Progenitor cell of endocrine pancreas (in vitro differentiated cells): Measurements from ENCODE around the gene MFSD2A. TPM values are rescaled to one million over a fixed set of nuclear protein-coding genes. Genes with fewer than 3 reads are reported as not detected.

Experiments
- DNase-seq: peaks from one replicate; pipeline ENCODE4 v3.0.0; 2021; ENCODE audit warnings: low spot score; ENCODE audit not compliant: unreplicated experiment
- H3K27ac Mint-ChIP-seq: 2 replicates; pipeline ENCODE4 v1.8.0; 2021; ENCODE audit warnings: mild to moderate bottlenecking, moderate library complexity, mixed read lengths
- H3K27me3 Mint-ChIP-seq: 2 replicates; pipeline ENCODE4 v1.8.0; 2021; ENCODE audit warnings: mixed read lengths
- H3K36me3 Mint-ChIP-seq: 2 replicates; pipeline ENCODE4 v1.8.0; 2022; ENCODE audit warnings: mixed read lengths; ENCODE audit not compliant: insufficient read depth
- H3K4me1 Mint-ChIP-seq: 2 replicates; pipeline ENCODE4 v1.8.0; 2021; ENCODE audit warnings: low read depth, mixed read lengths
- H3K4me3 Mint-ChIP-seq: 2 replicates; pipeline ENCODE4 v1.8.0; 2021; ENCODE audit warnings: low read depth, mild to moderate bottlenecking, moderate library complexity, mixed read lengths
- H3K9me3 Mint-ChIP-seq: 2 replicates; pipeline ENCODE4 v1.8.0; 2021; ENCODE audit warnings: low read depth, mixed read lengths
- total RNA-seq: library from RNA; stranded (reverse); gene quantifications from 2 replicates; pipeline ENCODE4 v1.2.1, GENCODE V29; 2021
- TF ChIP-seq, protein P1 (sequence below): fragments of 200-600 bp; sonication (generic); IDR thresholded peaks from one replicate; pipeline ENCODE4 v1.5.0; 2021; ENCODE audit warnings: antibody characterized with exemption, mild to moderate bottlenecking; ENCODE audit not compliant: unreplicated experiment

Gene MFSD2A
- total RNA-seq, 1 donor from 2014 or later = 1.8 TPM

- H3K4me3 Mint-ChIP-seq = no peak overlapping the region
- H3K9me3 Mint-ChIP-seq = peaks cover 3% of the 10 kb centered on the region
- no peaks in the 10 kb centered on the region for H3K4me1 Mint-ChIP-seq
- DNase-seq = no peak
- H3K27me3 Mint-ChIP-seq = no peaks in the 10 kb centered on the region
- no peaks in the 10 kb centered on the region for H3K36me3 Mint-ChIP-seq
- TF ChIP-seq, protein P1, sequence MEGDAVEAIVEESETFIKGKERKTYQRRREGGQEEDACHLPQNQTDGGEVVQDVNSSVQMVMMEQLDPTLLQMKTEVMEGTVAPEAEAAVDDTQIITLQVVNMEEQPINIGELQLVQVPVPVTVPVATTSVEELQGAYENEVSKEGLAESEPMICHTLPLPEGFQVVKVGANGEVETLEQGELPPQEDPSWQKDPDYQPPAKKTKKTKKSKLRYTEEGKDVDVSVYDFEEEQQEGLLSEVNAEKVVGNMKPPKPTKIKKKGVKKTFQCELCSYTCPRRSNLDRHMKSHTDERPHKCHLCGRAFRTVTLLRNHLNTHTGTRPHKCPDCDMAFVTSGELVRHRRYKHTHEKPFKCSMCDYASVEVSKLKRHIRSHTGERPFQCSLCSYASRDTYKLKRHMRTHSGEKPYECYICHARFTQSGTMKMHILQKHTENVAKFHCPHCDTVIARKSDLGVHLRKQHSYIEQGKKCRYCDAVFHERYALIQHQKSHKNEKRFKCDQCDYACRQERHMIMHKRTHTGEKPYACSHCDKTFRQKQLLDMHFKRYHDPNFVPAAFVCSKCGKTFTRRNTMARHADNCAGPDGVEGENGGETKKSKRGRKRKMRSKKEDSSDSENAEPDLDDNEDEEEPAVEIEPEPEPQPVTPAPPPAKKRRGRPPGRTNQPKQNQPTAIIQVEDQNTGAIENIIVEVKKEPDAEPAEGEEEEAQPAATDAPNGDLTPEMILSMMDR = no peak
- no peak overlapping the region for H3K27ac Mint-ChIP-seq
Measured at GRCh38 chr1:40011198-40011597, 56.3 kb downstream of the MFSD2A start.

- H3K9me3 Mint-ChIP-seq = no peaks in the 10 kb centered on the region
- H3K4me1 Mint-ChIP-seq = no peaks in the 10 kb centered on the region
- H3K27me3 Mint-ChIP-seq = no peaks in the 10 kb centered on the region
- H3K36me3 Mint-ChIP-seq = no peaks in the 10 kb centered on the region
- H3K4me3 Mint-ChIP-seq = no peak overlapping the region
- no peak overlapping the region for H3K27ac Mint-ChIP-seq
- no peak for DNase-seq
- TF ChIP-seq, protein P1 = no peak
Measured at GRCh38 chr1:40014253-40014706, 59.3 kb downstream of the MFSD2A start.

DNA sequence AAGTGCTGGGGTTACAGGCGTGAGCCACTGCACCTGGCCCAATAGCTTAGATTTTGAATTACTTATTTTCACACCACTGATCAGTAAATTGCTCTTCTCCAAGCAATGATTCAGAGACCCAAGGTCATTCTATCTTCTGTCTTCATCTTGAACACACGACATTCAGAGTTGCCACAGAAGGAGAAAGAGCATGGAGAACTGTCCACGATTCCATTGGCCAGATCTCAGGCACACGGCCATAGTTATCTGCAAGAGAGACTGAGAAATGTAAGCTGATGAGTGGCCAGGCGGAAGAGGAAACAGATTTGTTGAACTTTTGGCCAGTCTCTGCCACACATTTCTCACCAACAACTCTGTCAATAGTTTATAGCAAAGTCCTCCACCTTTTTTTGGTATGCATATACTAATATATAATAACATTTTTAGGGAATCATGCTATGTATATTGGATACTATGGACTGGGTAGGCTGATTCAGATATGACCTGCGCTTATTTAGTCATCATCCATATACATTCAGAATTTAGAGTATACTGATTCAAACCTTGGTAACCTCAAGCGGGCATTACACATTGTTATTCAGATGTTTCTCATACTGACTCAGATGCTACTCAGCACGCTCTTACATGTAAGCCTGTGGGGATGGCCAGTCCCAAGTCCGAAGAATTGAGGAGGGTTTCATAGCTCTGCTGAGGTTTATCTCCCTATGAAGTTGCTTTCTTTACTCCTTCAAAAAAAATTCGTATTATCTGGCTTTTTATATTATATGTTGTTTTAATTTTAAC, 60.1 kb downstream of the MFSD2A start:
- no peaks in the 10 kb centered on the region for H3K9me3 Mint-ChIP-seq
- no peak overlapping the region for H3K27ac Mint-ChIP-seq
- no peaks in the 10 kb centered on the region for H3K36me3 Mint-ChIP-seq
- no peaks in the 10 kb centered on the region for H3K27me3 Mint-ChIP-seq
- no peaks in the 10 kb centered on the region for H3K4me1 Mint-ChIP-seq
- TF ChIP-seq, protein P1 = no peak
- DNase-seq = no peak
- H3K4me3 Mint-ChIP-seq = no peak overlapping the region

DNA sequence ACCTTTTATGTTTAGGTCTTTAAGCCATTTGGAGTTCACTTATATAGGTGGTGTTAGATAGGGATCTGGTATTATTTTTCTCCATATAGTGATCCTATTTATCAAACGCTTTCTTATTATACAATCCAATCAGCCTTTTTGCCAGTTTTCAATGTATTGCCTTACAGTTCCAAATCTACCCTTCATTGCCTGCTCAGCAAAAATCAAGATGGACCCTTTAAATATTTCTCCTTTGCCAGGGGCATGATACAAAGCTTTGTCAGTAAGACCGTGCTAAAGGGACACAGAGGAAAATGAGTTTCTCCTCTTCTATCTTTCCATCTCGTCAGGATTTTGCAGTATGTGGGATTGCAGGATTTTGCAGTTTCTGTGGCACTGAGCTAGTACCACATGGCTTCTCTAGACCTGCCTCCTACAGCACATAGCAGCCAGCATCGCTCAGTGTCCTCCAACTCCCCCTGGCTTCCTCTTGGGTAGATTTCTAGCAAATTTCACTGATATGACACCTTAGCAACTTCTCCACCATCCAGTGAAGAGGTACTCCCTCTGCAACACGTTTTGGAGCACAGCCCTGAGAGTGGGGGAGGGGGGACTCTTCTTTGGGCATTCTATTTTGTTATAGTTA, 63.1 kb downstream of the MFSD2A start:
- H3K9me3 Mint-ChIP-seq = no peaks in the 10 kb centered on the region
- no peak for DNase-seq
- H3K27me3 Mint-ChIP-seq = no peaks in the 10 kb centered on the region
- no peaks in the 10 kb centered on the region for H3K36me3 Mint-ChIP-seq
- TF ChIP-seq, protein P1 = no peak
- H3K4me3 Mint-ChIP-seq = no peak overlapping the region
- H3K27ac Mint-ChIP-seq = no peak overlapping the region
- H3K4me1 Mint-ChIP-seq = no peaks in the 10 kb centered on the region

Other genes starting within 250 kb of the MFSD2A start
- 47.4 and 51.7 TPM in 2 replicates for gene PPIE, start 216.3 kb upstream of the MFSD2A start, total RNA-seq
- 0.38 TPM in 1 of 2 replicates, not detected in the other for gene OXCT2, start 183.8 kb upstream of the MFSD2A start, total RNA-seq
- gene BMP8B, start 166.3 kb upstream of the MFSD2A start, total RNA-seq = 0.75 and 0.91 TPM in 2 replicates
- 35.9 and 43.3 TPM in 2 replicates for gene TRIT1, start 71.6 kb upstream of the MFSD2A start, total RNA-seq
- 19.3 and 21.3 TPM in 2 replicates for gene MYCL, start 53.2 kb upstream of the MFSD2A start, total RNA-seq
- 154 and 179 TPM in 2 replicates for gene CAP1, start 85.6 kb downstream of the MFSD2A start, total RNA-seq
- 64.6 and 67.3 TPM in 2 replicates for gene PPT1, start 142.1 kb downstream of the MFSD2A start, total RNA-seq
- gene RLF, start 206.2 kb downstream of the MFSD2A start, total RNA-seq = 20.5 TPM in 2 replicates